A549 treated with RU486 at 1 μM for 4 hours (cell line): ENCODE data around the gene PGAM4. TPM values are rescaled to one million over a fixed set of nuclear protein-coding genes. Genes with fewer than 3 reads are reported as not detected.

Experiments used
- total RNA-seq: library from RNA; stranded (reverse); fragments of 200-300 nt; extraction: Qiagen RNA extraction; gene quantifications from 5 replicates; pipeline ENCODE4 v1.2.3, GENCODE V29; 2022; ENCODE audit warnings: low read depth

PGAM4 gene
- 0.44 to 0.66 TPM (median 0.53 TPM) in 4 of 5 replicates, not detected in the other for total RNA-seq

DNA sequence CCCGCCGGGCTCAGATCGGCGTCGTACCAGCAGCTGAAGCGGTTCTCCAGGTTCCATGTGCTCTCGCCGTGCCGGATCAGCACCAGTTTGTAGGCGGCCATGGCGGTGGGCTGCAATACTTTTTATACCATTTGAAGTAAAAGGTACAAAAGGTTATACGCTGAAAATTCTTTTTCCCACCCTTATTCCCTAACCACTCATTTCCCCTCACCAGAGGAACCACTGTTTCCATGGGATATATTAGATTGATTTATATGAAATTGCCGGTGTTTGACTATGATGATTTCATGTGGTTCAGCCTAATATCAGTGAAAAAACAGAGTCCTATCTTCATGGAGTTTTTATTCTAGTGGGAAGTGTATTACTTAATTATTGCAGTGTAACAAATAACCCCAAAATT lies at the start of gene PGAM4:
PGAM4 (minus strand) TSS at position 101 of the 400 bp plus-strand sequence; CDS start at position 101, 0 bp downstream.

Other genes starting within 250 kb of the PGAM4 start
- gene ATRX, start 183.4 kb downstream of the PGAM4 start, total RNA-seq = 14.3 to 23.9 TPM (median 21.8 TPM) in 5 replicates
- gene MAGT1, start 74.2 kb downstream of the PGAM4 start, total RNA-seq = 29.9 to 49.0 TPM (median 41.3 TPM) in 5 replicates
- 539 to 698 TPM (median 674 TPM) in 5 replicates for gene COX7B, start 70.2 kb downstream of the PGAM4 start, total RNA-seq
- 1.7 to 3.5 TPM (median 3.4 TPM) in 5 replicates for gene ATP7A, start 58.9 kb downstream of the PGAM4 start, total RNA-seq
- gene PGK1, start 134.6 kb upstream of the PGAM4 start, total RNA-seq = 557 to 612 TPM (median 577 TPM) in 5 replicates
- 10.2 to 14.3 TPM (median 12.9 TPM) in 5 replicates for gene TAF9B, start 170.0 kb upstream of the PGAM4 start, total RNA-seq